ENCODE measurements around the gene AP1S3.
"Not testable (repeated sequence)": the region's sequence is repeated elsewhere in the genome, so short reads cannot be mapped to it uniquely, and the experiment has no call there.

The AP1S3 gene

GRCh38 chr2:223837287-223838061 lies at the start of gene AP1S3:
AP1S3 (minus strand) TSS chr2:223837582; CDS start chr2:223837450, 132 bp downstream.
- FAIRE-seq (peak; percentile 54), DNase-seq (ENCODE audit: insufficient read length, low spot score) (peak; percentile 79)

- FAIRE-seq (no peak), DNase-seq (ENCODE audit: insufficient read length, low spot score) (no peak)
Measured at GRCh38 chr2:223887127-223887526, 49.7 kb upstream of the AP1S3 start.

- no peak for FAIRE-seq
- no peak for DNase-seq (ENCODE audit: insufficient read length, low spot score)
Measured at GRCh38 chr2:223886726-223887125, 49.3 kb upstream of the AP1S3 start.

- DNase-seq (ENCODE audit: insufficient read length, low spot score), result no peak
- FAIRE-seq, result no peak
Measured at GRCh38 chr2:223884399-223884798, 47.0 kb upstream of the AP1S3 start.

- FAIRE-seq (no peak), DNase-seq (ENCODE audit: insufficient read length, low spot score) (no peak)
Measured at GRCh38 chr2:223882715-223883114, 45.3 kb upstream of the AP1S3 start.

GRCh38 chr2:223880796-223881195 lies 43.4 kb upstream of the AP1S3 start:
- FAIRE-seq (no peak), DNase-seq (ENCODE audit: insufficient read length, low spot score) (no peak)

GRCh38 chr2:223877721-223878410 lies 40.5 kb upstream of the AP1S3 start:
- FAIRE-seq (no peak), DNase-seq (ENCODE audit: insufficient read length, low spot score) (no peak)

GRCh38 chr2:223873672-223874071 lies 36.3 kb upstream of the AP1S3 start:
- FAIRE-seq (peak; percentile 23), DNase-seq (ENCODE audit: insufficient read length, low spot score) (no peak)

GRCh38 chr2:223872772-223873171 lies 35.4 kb upstream of the AP1S3 start:
- DNase-seq (ENCODE audit: insufficient read length, low spot score); FAIRE-seq: not testable (repeated sequence)

GRCh38 chr2:223871661-223872060 lies 34.3 kb upstream of the AP1S3 start:
- not testable (repeated sequence) for DNase-seq (ENCODE audit: insufficient read length, low spot score); FAIRE-seq

- DNase-seq (ENCODE audit: insufficient read length, low spot score) (no peak), FAIRE-seq (no peak)
Measured at GRCh38 chr2:223870840-223871611, 33.6 kb upstream of the AP1S3 start.

GRCh38 chr2:223868005-223868404 lies 30.6 kb upstream of the AP1S3 start:
- FAIRE-seq (peak; percentile 31), DNase-seq (ENCODE audit: insufficient read length, low spot score) (no peak)

- FAIRE-seq, result no peak
Measured at GRCh38 chr2:223865907-223866508, 28.6 kb upstream of the AP1S3 start.

GRCh38 chr2:223865124-223865523 lies 27.7 kb upstream of the AP1S3 start:
- FAIRE-seq, result no peak

More at GRCh38 chr2:223865907-223866508, 28.6 kb upstream of the AP1S3 start:
- no peak for DNase-seq (ENCODE audit: insufficient read length, low spot score)

GRCh38 chr2:223863491-223863890 lies 26.1 kb upstream of the AP1S3 start:
- DNase-seq (ENCODE audit: insufficient read length, low spot score), result no peak

More at GRCh38 chr2:223865124-223865523, 27.7 kb upstream of the AP1S3 start:
- no peak for DNase-seq (ENCODE audit: insufficient read length, low spot score)

GRCh38 chr2:223860809-223861738 lies 23.7 kb upstream of the AP1S3 start:
- FAIRE-seq, result no peak
- DNase-seq (ENCODE audit: insufficient read length, low spot score), result peak; percentile 60

More at GRCh38 chr2:223863491-223863890, 26.1 kb upstream of the AP1S3 start:
- FAIRE-seq, result no peak

GRCh38 chr2:223859070-223859469 lies 21.7 kb upstream of the AP1S3 start:
- DNase-seq (ENCODE audit: insufficient read length, low spot score) (no peak), FAIRE-seq (no peak)

- DNase-seq (ENCODE audit: insufficient read length, low spot score) (no peak), FAIRE-seq (no peak)
Measured at GRCh38 chr2:223856584-223856983, 19.2 kb upstream of the AP1S3 start.

- DNase-seq (ENCODE audit: insufficient read length, low spot score), result no peak
Measured at GRCh38 chr2:223856021-223856420, 18.6 kb upstream of the AP1S3 start.

GRCh38 chr2:223855426-223855825 lies 18.0 kb upstream of the AP1S3 start:
- DNase-seq (ENCODE audit: insufficient read length, low spot score) (no peak), FAIRE-seq (no peak)

More at GRCh38 chr2:223856021-223856420, 18.6 kb upstream of the AP1S3 start:
- FAIRE-seq, result no peak

Measured in HTR-8/SVneo (cell line).